Kidney epithelial cell (primary cell): ENCODE measurements around the gene TBC1D10A. TPM values are rescaled to one million over a fixed set of nuclear protein-coding genes. Genes with fewer than 3 reads are reported as not detected.

Source experiments
- DNase-seq: peaks from one replicate; pipeline ENCODE4 v3.0.0-alpha.2; 2010; ENCODE audit warnings: low read depth
- H3K27me3 ChIP-seq: 2 replicates; pipeline ENCODE4 v1.6.0; 2011; ENCODE audit warnings: low read length; ENCODE audit not compliant: control insufficient read depth, insufficient read depth
- H3K36me3 ChIP-seq: 2 replicates; pipeline ENCODE4 v1.5.1; 2011; ENCODE audit warnings: low read length; ENCODE audit not compliant: control insufficient read depth, insufficient read depth
- H3K4me3 ChIP-seq: 2 replicates; pipeline ENCODE4 v1.5.1; 2011; ENCODE audit warnings: low read depth, mild to moderate bottlenecking, control low read depth, low read length
- CTCF ChIP-seq: IDR thresholded peaks from 2 replicates; pipeline ENCODE4 v1.5.1; 2011; ENCODE audit warnings: mild to moderate bottlenecking, moderate library complexity, low read length, control low read depth, inconsistent platforms; ENCODE audit not compliant: insufficient read depth, poor library complexity, severe bottlenecking
- total RNA-seq: library from RNA; depleted of rRNA; stranded (reverse); fragments of >200 nt; gene quantifications from 2 replicates; pipeline ENCODE4 v1.2.3, GENCODE V29; 2015

Gene TBC1D10A
- total RNA-seq, 1 donor from 2014 or later, result 23.9 TPM

GRCh38 chr22:30287648-30288418 lies 38.9 kb downstream of the TBC1D10A start:
- H3K27me3 ChIP-seq, result no peaks in the 10 kb centered on the region
- TF ChIP-seq CTCF, result peak; percentile 64
- no peaks in the 10 kb centered on the region for H3K36me3 ChIP-seq
- H3K4me3 ChIP-seq, result peak overlapping the region; percentile 69
- DNase-seq, result no peak

- TF ChIP-seq CTCF, result peak; percentile 93
- no peak for DNase-seq
- H3K27me3 ChIP-seq, result no peaks in the 10 kb centered on the region
- H3K4me3 ChIP-seq, result no peak overlapping the region
- no peaks in the 10 kb centered on the region for H3K36me3 ChIP-seq
Observed at GRCh38 chr22:30286813-30287647, 39.7 kb downstream of the TBC1D10A start.

GRCh38 chr22:30286331-30286730 lies 40.4 kb downstream of the TBC1D10A start:
- no peaks in the 10 kb centered on the region for H3K36me3 ChIP-seq
- no peak for DNase-seq
- no peak for TF ChIP-seq CTCF
- no peak overlapping the region for H3K4me3 ChIP-seq
- no peaks in the 10 kb centered on the region for H3K27me3 ChIP-seq

- H3K36me3 ChIP-seq, result no peaks in the 10 kb centered on the region
- TF ChIP-seq CTCF, result no peak
- no peaks in the 10 kb centered on the region for H3K27me3 ChIP-seq
- no peak for DNase-seq
- H3K4me3 ChIP-seq, result no peak overlapping the region
Observed at GRCh38 chr22:30285846-30286200, 40.9 kb downstream of the TBC1D10A start.

- Histone ChIP-seq H3K27me3 (no peaks in the 10 kb centered on the region), H3K36me3 (no peaks in the 10 kb centered on the region), H3K4me3 (no peak overlapping the region)
- no peak for TF ChIP-seq CTCF
- no peak for DNase-seq
Observed at GRCh38 chr22:30285176-30285845, 41.4 kb downstream of the TBC1D10A start.
